Epithelial cell of esophagus (primary cell): ENCODE results near the gene CLK2.
A peak's percentile ranks its signal among the peaks of the same experiment; 100 is the strongest.
"Not testable (repeated sequence)": the region's sequence is repeated elsewhere in the genome, so short reads cannot be mapped to it uniquely, and the experiment has no call there.

Experiments
- DNase-seq: peaks from one replicate; pipeline ENCODE4 v3.0.0; 2010; ENCODE audit warnings: low read depth
- H3K4me3 ChIP-seq: 2 replicates; pipeline ENCODE4 v1.5.1; 2011; ENCODE audit warnings: mild to moderate bottlenecking, low read length, control low read depth
- CTCF ChIP-seq: IDR thresholded peaks from 2 replicates; pipeline ENCODE4 v1.5.1; 2011; ENCODE audit warnings: low read depth, mild to moderate bottlenecking, low read length, control low read depth, inconsistent platforms; ENCODE audit not compliant: insufficient read depth; ENCODE audit errors: missing control alignments

CLK2 gene

GRCh38 chr1:155250633-155251449 lies 22.5 kb downstream of the CLK2 start:
- peak overlapping the region; percentile 16 for H3K4me3 ChIP-seq
- peak; percentile 99 for TF ChIP-seq CTCF

GRCh38 chr1:155250246-155250632 lies 23.1 kb downstream of the CLK2 start:
- TF ChIP-seq CTCF: no peak
- DNase-seq: no peak
- peak overlapping the region; percentile 16 for H3K4me3 ChIP-seq

More at GRCh38 chr1:155250633-155251449, 22.5 kb downstream of the CLK2 start:
- DNase-seq: peak; percentile 90

- TF ChIP-seq CTCF: no peak
- DNase-seq: no peak
- no peak overlapping the region for H3K4me3 ChIP-seq
These were observed 25.4 kb downstream of the CLK2 start for GRCh38 chr1:155247667-155248553.

GRCh38 chr1:155246796-155247195 lies 26.5 kb downstream of the CLK2 start:
- not testable (repeated sequence) for H3K4me3 ChIP-seq, DNase-seq

GRCh38 chr1:155245163-155245524 lies 28.2 kb downstream of the CLK2 start:
- no peak for TF ChIP-seq CTCF
- H3K4me3 ChIP-seq: peak overlapping the region; percentile 89
- DNase-seq: no peak

DNA sequence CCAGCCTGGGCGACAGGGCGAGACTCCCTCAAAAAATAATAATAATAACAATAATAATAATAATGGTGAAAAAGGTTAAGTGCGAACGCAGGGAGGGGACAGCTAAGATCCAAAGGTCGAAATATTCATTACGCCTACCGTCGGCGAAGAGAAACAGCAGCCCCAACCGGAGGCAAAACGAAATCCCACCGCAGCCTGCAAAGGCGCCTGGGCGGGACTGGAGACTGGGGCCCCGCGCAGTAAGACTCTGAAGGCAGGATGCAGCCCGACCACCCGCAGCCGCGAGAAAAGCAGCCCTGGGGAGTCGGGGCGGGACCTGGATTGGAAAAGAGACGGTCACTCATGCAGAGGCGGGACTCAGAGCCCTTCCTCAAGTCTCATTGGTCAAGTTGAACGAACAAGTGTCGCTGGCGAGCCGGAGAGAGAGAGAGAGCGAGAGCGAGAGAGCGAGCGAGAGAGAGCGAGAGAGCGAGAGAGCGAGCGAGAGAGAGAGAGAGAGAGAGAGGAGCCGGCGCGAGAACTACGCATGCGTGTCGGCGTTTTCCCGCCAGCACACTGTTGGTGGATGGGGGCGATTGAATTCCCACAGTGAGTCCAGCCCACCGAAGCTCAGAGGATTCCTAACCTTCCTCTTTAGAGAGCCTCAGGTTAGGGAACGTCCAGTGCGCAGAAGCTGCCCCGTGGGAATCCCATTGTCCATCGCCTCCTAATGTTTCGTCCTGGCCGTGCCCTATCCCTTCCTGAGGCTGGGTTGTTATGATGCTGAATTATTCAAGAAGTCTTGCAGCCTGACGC lies 28.7 kb downstream of the CLK2 start:
- peak; percentile 98 for DNase-seq
- TF ChIP-seq CTCF: no peak
- peak overlapping the region; percentile 89 for H3K4me3 ChIP-seq

DNA sequence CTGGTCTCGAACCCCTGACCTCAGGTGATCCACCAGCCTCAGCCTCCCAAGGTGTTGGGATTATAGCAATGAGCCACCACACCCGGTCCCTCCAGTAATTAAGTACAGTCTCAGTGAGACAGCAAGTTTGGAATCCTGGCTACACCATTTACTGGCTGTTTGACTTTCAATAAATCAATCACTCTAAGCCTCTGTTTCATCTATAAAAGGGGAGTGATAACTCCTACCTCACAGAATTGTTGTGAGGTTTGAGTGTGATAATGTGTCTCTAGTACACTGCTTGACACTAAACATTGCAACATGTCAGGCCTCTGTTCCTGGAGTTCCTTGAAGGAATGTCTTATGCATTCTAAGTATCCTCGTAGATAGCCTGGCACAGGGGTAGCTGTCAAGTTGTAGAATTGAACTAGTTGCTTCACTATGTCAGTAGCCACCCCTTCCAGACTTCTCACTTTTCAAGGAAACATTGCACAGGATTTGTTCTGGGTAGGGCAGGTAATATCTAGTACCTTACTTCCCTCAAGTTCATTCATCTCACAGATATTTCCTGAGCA lies 30.4 kb downstream of the CLK2 start:
- no peak for DNase-seq
- H3K4me3 ChIP-seq: no peak overlapping the region
- no peak for TF ChIP-seq CTCF
